Upper lobe of left lung (tissue), 4 donors: ENCODE data around the gene TBC1D5.

Source experiments
- POLR2A ChIP-seq, 4 donors: fragments of 450-650 bp; IDR thresholded peaks; one replicate each; pipeline ENCODE4 v1.5.1; 2016 to 2017; ENCODE audit warnings: antibody characterized with exemption in 4 of 4, mild to moderate bottlenecking in 2 of 4
- POLR2AphosphoS5 ChIP-seq, 2 donors: sonication (generic); formaldehyde crosslinking; IDR thresholded peaks; one replicate each; pipeline ENCODE4 v1.5.1; 2017; ENCODE audit warnings: antibody characterized with exemption in 2 of 2
- TF ChIP-seq, protein P1 (sequence below), 6 experiments: fragments of 450-650 bp in 4 of 6; fragments of 200-600 bp in 2 of 6; sonication (generic) in 2 of 6; IDR thresholded peaks; one replicate each; pipeline ENCODE4 v1.5.1; 2016 to 2019; ENCODE audit warnings: antibody characterized with exemption in 6 of 6

DNA sequence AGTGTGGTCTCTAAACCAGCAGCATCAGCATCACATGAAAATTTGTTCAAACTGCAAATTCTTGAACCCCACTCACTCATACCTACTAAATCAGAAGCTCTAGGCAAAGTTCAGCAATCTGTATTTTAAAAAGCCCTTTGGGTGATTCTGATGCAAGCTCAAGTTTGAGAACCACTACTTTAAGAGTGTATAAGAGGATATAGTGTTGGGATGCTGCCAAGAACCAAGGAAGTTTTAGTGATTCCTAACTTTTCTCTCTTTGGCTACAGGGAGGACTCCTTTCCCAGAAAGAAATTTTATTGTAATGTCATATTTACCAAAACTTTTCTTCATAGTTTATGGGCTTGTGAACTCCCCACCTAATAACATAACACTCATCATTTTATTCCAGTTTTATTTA lies 422.2 kb downstream of the TBC1D5 start:
- TF ChIP-seq POLR2A (IDR thresholded peaks at IDR 0.05) = no peak
- TF ChIP-seq, protein P1, sequence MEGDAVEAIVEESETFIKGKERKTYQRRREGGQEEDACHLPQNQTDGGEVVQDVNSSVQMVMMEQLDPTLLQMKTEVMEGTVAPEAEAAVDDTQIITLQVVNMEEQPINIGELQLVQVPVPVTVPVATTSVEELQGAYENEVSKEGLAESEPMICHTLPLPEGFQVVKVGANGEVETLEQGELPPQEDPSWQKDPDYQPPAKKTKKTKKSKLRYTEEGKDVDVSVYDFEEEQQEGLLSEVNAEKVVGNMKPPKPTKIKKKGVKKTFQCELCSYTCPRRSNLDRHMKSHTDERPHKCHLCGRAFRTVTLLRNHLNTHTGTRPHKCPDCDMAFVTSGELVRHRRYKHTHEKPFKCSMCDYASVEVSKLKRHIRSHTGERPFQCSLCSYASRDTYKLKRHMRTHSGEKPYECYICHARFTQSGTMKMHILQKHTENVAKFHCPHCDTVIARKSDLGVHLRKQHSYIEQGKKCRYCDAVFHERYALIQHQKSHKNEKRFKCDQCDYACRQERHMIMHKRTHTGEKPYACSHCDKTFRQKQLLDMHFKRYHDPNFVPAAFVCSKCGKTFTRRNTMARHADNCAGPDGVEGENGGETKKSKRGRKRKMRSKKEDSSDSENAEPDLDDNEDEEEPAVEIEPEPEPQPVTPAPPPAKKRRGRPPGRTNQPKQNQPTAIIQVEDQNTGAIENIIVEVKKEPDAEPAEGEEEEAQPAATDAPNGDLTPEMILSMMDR (IDR thresholded peaks at IDR 0.05) = no peak
- no peak for TF ChIP-seq POLR2AphosphoS5 (IDR thresholded peaks at IDR 0.05)
